NK-92 treated with Interleukin-12 subunit alpha and Interleukin-12 subunit beta, amount 100 ng/mL, for 24 hours (cell line): ENCODE data around the gene GRB14.
"Not testable (repeated sequence)": the region's sequence is repeated elsewhere in the genome, so short reads cannot be mapped to it uniquely, and the experiment has no call there.

ENCODE experiments used
- DNase-seq: peaks from one replicate; lab custom pipeline; 2025; lab: John Stamatoyannopoulos, UW

Gene GRB14

GRCh38 chr2:164558450-164558849 is 62.8 kb downstream of the GRB14 start:
- no peak for DNase-seq

- DNase-seq, result no peak
These were observed 66.8 kb downstream of the GRB14 start for GRCh38 chr2:164554487-164554886.

DNA sequence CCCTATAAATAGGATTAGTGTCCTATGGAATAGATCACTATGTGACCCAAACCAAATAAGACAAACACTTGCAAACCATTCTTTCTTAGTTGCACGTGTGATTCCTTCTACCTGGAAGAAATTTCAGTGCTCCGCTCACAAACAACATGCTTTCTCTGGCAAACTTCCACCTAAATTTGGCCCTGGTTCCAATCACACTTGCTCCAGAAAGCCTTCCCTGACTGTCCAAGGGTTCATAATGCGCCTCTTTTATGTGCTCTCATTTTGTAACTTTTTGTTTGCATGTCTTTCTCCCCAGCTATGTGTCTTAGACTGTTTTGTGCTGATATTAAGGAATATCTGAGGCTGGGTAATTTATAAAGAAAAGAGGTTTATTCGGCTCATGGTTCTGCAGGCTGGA is 69.8 kb downstream of the GRB14 start:
- no peak for DNase-seq

DNA sequence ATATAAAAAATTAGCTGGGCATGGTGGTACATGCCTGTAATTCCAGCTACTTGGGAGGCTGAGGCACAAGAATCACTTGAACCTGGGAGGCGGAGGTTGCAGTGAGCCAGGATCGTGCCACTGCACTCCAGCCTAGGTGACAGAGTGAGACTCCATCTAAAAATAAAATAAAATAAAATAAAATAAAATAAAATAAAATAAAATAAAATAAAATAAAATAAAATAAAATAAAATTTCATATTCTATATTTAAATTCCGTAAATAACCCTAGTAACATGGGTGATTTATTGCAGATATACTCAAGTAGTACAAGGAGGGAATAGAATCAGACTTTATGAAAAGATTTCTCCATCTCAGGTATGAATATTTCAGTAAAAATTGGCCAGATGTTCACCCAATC is 71.6 kb downstream of the GRB14 start:
- not testable (repeated sequence) for DNase-seq

- no peak for DNase-seq
These were observed 75.8 kb downstream of the GRB14 start for GRCh38 chr2:164545484-164545883.

- no peak for DNase-seq
These were observed 78.7 kb downstream of the GRB14 start for GRCh38 chr2:164542581-164543021.

- no peak for DNase-seq
These were observed 82.9 kb downstream of the GRB14 start for GRCh38 chr2:164538240-164538866.

DNA sequence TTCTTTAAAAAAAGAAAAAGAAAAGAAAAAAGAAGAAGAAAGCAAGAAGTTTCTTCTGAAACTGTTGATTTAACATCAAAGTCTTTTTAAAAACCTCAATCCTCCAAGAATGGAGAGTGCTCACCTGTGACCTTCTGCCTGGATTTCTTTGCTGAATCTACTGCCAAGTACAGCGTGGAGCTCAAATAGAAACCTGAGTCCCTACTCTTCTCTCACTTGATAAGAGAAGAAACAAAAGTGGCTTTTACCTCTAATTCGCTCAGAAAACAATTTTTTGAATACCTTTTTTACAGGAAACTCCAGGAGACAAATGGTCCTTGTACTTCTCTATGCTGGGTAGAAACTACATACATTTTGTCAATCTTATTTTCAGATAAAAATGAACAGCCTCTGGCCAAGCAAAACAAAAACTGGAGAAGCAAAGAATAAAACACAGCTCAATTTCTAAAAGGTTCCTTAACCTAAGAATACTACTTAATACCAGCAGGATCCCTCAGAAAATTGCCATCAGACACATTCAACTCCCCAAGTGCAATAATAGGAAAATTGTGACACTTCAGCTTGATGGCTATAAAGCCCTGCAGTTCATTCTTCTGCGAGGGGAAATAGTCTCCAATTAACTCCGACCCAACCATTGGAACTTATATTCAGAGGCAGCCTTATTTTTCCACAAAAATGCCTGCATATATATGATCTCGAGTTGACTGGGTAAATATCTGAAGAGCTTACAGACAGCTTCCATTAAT is 85.8 kb downstream of the GRB14 start:
- no peak for DNase-seq

- no peak for DNase-seq
These were observed 90.8 kb downstream of the GRB14 start for GRCh38 chr2:164530464-164530863.

DNA sequence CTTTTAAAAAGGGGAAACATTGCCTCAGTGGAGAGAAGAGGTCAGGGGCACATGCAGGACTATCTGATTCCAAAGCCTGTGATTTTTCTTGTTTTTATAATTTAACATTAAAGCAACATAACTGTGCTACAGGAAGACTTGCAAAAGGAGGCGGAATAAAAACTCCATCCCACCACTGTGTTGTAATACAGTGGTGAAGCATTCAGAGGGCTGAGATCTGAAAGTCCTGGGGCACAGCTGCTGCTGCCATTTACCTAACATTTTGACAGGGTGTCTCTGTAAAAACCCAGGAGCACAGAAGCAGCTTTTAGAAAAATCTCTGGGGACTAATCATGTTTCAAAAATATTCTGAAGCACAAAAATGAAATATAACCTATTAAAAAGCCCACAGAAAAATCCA is 97.6 kb downstream of the GRB14 start:
- no peak for DNase-seq

DNA sequence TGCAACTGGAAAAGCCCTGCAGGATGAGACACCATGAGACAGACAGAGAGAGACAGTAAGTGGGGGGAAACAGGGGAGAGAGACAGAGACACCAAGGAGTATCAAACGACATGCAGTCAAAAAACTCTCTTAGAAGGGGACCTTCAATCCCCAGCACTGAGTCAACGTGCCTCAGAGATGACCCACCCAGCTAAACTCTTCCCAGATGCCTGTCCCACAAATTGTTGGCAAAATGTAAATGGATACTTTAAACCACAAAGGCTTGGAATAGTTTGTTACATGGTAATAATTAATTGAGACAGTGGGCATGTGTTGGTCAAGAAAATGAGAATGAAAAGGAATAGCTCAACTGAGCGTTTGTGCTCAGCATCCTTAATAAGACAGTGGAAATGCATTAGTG is 98.3 kb downstream of the GRB14 start:
- DNase-seq, result no peak

DNA sequence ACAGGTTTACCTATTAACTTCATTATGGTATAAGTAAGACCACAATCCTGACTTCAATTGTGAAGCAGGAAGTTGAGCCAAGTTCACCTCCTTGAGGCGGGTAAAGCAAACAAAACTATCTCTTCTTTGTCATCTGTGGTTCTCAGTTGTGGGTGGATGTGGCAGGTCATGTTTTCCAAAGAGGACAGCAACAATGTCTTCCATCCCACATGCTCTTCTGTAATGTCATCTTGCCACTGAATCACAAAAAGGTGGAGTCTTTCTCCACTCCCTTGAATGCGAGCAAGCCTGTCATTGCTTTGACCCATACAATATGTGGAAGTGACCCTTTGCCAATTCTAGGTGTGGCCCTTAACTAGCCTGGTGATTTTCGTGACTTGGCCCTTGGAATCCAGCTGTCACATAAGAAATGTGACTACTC is 98.7 kb downstream of the GRB14 start:
- DNase-seq, result no peak

GRCh38 chr2:164515734-164516133 is 105.5 kb downstream of the GRB14 start:
- DNase-seq, result no peak

GRCh38 chr2:164515030-164515429 is 106.3 kb downstream of the GRB14 start:
- no peak for DNase-seq

GRCh38 chr2:164514491-164514890 is 106.8 kb downstream of the GRB14 start:
- DNase-seq, result no peak

GRCh38 chr2:164512871-164513270 is 108.4 kb downstream of the GRB14 start:
- DNase-seq, result no peak

- DNase-seq, result no peak
These were observed 109.5 kb downstream of the GRB14 start for GRCh38 chr2:164511738-164512137.

- no peak for DNase-seq
These were observed 110.4 kb downstream of the GRB14 start for GRCh38 chr2:164510895-164511294.

DNA sequence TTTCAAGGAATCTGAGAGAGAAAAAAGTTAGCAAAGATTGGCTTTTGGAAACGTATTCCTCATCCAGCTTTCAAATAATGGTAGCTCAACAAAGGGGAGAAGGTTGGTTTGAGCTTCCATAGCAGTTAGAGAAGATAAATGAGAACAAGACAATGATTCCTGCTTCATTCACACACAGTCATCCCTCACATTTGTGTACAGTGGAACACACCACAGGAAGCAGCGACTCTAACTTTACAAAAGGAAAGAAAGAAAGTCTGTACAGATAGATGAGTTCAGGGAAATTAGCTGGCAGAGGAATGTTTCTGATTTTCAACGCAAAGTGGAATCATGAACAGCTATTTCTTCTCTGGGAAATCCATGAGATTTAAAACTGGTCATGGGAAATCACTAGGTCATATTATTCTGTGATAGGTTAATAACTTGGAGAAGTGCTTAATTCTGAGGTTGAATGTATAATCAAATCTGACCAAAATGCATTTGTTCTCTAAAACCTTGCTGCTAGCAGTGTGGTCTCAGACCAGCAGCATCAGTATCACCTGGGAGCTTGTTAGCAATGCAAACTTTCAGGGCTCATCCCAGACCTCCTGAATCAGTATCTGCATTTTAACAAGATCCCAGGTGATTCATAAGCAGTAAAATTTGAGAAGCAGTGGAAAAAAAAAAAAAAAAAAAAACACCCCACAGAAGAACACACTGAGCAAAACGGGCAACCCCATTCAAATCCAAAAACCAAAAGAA is 112.0 kb downstream of the GRB14 start:
- no peak for DNase-seq

DNA sequence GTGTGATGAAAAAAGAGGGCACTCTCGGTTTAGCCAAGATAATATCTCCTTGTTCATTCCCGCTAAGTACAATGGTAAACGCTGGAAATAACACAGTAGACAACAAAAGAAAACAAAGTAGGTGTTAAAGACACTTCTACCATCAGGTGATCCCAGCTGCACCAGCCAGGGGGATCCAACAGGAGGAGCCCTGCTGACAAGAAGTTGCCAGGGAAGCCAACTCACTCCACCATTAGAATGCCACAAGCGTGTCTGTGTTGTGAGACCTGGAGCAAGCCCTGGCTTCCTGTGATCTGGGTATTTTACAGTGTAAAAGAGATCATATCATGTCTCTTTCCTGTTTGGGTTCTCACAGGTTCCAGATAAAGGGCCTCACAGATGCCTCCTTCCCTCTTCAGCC is 117.0 kb downstream of the GRB14 start:
- no peak for DNase-seq

DNA sequence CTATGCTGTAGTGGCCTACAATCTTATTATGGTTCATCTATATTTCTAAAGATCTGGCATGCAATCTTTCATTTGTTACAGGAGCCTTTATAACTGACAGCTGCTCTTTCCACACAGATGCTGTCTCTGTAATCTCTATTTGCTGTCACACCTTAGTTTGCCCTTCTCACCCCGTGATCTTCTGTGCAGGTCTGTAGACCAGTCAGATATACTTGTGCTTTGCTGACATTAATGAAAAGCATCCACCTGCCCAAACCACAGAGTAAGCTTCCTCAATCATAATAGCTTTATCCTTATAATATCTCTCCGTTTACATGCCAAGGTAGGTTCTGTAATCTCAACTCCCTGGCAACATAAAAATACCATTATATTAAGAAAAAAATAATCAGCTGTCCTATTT is 122.4 kb downstream of the GRB14 start:
- no peak for DNase-seq

GRCh38 chr2:164496881-164497280 is 124.4 kb downstream of the GRB14 start:
- DNase-seq, result no peak

- DNase-seq, result no peak
These were observed 124.9 kb downstream of the GRB14 start for GRCh38 chr2:164496421-164496820.
